ENCODE results near the gene ZNF341.

DNA sequence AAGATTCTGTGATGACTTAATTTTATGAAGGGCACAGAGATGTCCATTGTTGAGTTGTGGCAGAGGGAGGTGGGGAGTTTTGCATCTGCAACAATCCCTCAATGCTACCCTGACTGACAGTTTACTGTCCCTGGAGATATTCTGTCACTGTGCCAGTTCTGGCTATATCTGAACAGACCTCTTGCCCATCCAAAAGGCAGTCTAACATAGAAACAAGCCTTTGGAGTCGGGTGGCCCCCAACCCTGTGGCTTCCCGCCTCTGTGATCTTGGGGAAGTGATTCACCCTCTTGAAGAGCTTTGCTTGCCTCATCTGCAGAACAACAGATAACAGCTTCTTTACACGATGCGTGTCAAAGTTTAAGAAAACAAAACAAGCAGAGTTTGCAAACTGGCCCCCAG is 41.8 kb upstream of the ZNF341 start:
- TF ChIP-seq CTCF (IDR thresholded peaks at IDR 0.05) = no peak
- TF ChIP-seq POLR2A (IDR thresholded peaks at IDR 0.05) = no peak

Data from Peyer's patch (tissue), 4 donors.